GM12878 (cell line): ENCODE measurements around the gene VEGFD. TPM values are rescaled to one million over a fixed set of nuclear protein-coding genes. Genes with fewer than 3 reads are reported as not detected.
A peak's percentile ranks its signal among the peaks of the same experiment; 100 is the strongest.

Source experiments
- ATAC-seq: fragments of 200-7000 bp; cut with Tn5 transposase; 3 replicates; pipeline ENCODE4 v1.9.1; 2020; ENCODE audit warnings: mild to moderate bottlenecking, moderate library complexity
- BruUV-seq: library from RNA; stranded (reverse); fragments of 400-500 nt; replicated peaks from 2 replicates; lab custom pipeline; 2021; lab: Mats Ljungman, UMichigan
- CTCF ChIA-PET: fragments of 300-600 bp; sonication (Branson Sonifier 250); formaldehyde crosslinking; extraction: SDS; loops from one replicate; lab custom pipeline; 2021; ENCODE audit warnings: inconsistent platforms; lab: Yijun Ruan, JAX
- POLR2A ChIA-PET: fragments of 350-600 bp; formaldehyde crosslinking; extraction: SDS; loops from one replicate; lab custom pipeline; 2021; ENCODE audit warnings: inconsistent platforms; lab: Charles Lee
- RAD21 ChIA-PET: fragments of 300-600 bp; sonication (Branson Sonifier 250); formaldehyde crosslinking; loops from one replicate; lab custom pipeline; 2023; ENCODE audit warnings: antibody characterized with exemption; ENCODE audit not compliant: unreplicated experiment; lab: Charles Lee
- SMC1A ChIA-PET: fragments of 300-600 bp; sonication (Branson Sonifier 250); formaldehyde crosslinking; loops from one replicate; lab custom pipeline; 2023; ENCODE audit not compliant: unreplicated experiment, uncharacterized antibody; lab: Charles Lee
- DNase-seq: peaks from one replicate; pipeline ENCODE4 v3.0.0-alpha.2; 2011; ENCODE audit warnings: low read depth, low spot score
- FAIRE-seq: peaks from 3 replicates; lab custom pipeline; 2011; peaks lifted over from hg19 to GRCh38; lab: Jason Lieb, UNC
- H2AFZ ChIP-seq: 2 replicates; pipeline ENCODE4 v1.6.0; 2011; ENCODE audit warnings: low read depth, low read length, control low read depth; ENCODE audit not compliant: control insufficient read depth
- H3K27ac ChIP-seq: 2 replicates; pipeline ENCODE4 v1.5.1; 2011; ENCODE audit warnings: control low read depth; ENCODE audit not compliant: control insufficient read depth, insufficient read depth
- H3K27me3 ChIP-seq, 2 experiments: replicated peaks in 1 of 2; 2 replicates each; pipeline versions ENCODE4 v1.6.0 to v1.6.1; 2011; ENCODE audit warnings: low read length in 1 of 2; ENCODE audit not compliant: control insufficient read depth in 2 of 2, insufficient read depth in 2 of 2
- H3K36me3 ChIP-seq, 2 experiments: 2 replicates each; pipeline ENCODE4 v1.5.1; 2011; ENCODE audit warnings: low read length in 1 of 2; ENCODE audit not compliant: control insufficient read depth in 2 of 2, insufficient read depth in 2 of 2
- H3K4me1 ChIP-seq: 2 replicates; pipeline ENCODE4 v1.6.1; 2011; ENCODE audit warnings: mild to moderate bottlenecking, low read length, moderate library complexity, mixed read lengths; ENCODE audit not compliant: control insufficient read depth, insufficient read depth
- H3K4me2 ChIP-seq: 2 replicates; pipeline ENCODE4 v1.6.0; 2011; ENCODE audit warnings: control low read depth; ENCODE audit not compliant: control insufficient read depth, insufficient read depth
- H3K4me3 ChIP-seq: fragments of 200-600 bp; sonication (generic); 2 replicates; pipeline ENCODE4 v1.5.1; 2016
- H3K79me2 ChIP-seq: 2 replicates; pipeline ENCODE4 v1.6.0; 2011; ENCODE audit warnings: low read length; ENCODE audit not compliant: control insufficient read depth, insufficient read depth
- H3K9ac ChIP-seq: 2 replicates; pipeline ENCODE4 v1.8.0; 2011; ENCODE audit warnings: low read length, control low read depth, mixed read lengths; ENCODE audit not compliant: control insufficient read depth, insufficient read depth
- H3K9me3 ChIP-seq: replicated peaks from 3 replicates; pipeline ENCODE4 v1.5.1; 2011; ENCODE audit warnings: mild to moderate bottlenecking, low read length; ENCODE audit not compliant: control insufficient read depth, insufficient read depth
- H4K20me1 ChIP-seq: 2 replicates; pipeline ENCODE4 v1.6.0; 2011; ENCODE audit not compliant: control insufficient read depth, insufficient read depth
- CTCF ChIP-seq, 3 experiments: IDR thresholded peaks in 2 of 3; conservative IDR thresholded peaks in 1 of 3; 2 replicates each; pipeline ENCODE4 v1.5.1; 2011; ENCODE audit warnings: low read depth in 3 of 3, low read length in 3 of 3, mild to moderate bottlenecking in 3 of 3, control low read depth in 2 of 3, moderate library complexity in 2 of 3, inconsistent platforms in 1 of 3, mixed read lengths in 1 of 3; ENCODE audit not compliant: control insufficient read depth in 2 of 3, insufficient read depth in 1 of 3; ENCODE audit errors: extremely low read depth in 1 of 3
- EP300 ChIP-seq, 2 experiments: fragments of 150-350 bp in 1 of 2; IDR thresholded peaks; 2 replicates each; pipeline ENCODE4 v1.6.1; 2011 to 2012; ENCODE audit warnings: low read depth in 2 of 2, low read length in 2 of 2, borderline replicate concordance in 1 of 2, improper control_type of control experiment in 1 of 2, inconsistent platforms in 1 of 2; ENCODE audit not compliant: control insufficient read depth in 1 of 2
- HCFC1 ChIP-seq: fragments of 150-350 bp; IDR thresholded peaks from 2 replicates; pipeline ENCODE4 v1.6.1; 2014; ENCODE audit warnings: low read length
- NRF1 ChIP-seq: conservative IDR thresholded peaks from 2 replicates; pipeline ENCODE4 v1.6.1; 2011; ENCODE audit warnings: mild to moderate bottlenecking, low read depth, low read length, improper control_type of control experiment
- RAD21 ChIP-seq: IDR thresholded peaks from 2 replicates; pipeline ENCODE4 v1.6.1; 2011; ENCODE audit warnings: mild to moderate bottlenecking, low read depth, low read length, moderate library complexity; ENCODE audit not compliant: insufficient read depth
- SUPT20H ChIP-seq: IDR thresholded peaks from 2 replicates; pipeline ENCODE4 v1.6.1; 2011; ENCODE audit warnings: low read depth, mild to moderate bottlenecking, low read length, moderate library complexity, borderline replicate concordance; ENCODE audit not compliant: control insufficient read depth
- WGBS: methylation state at CpG from one replicate; pipeline ENCODE4 v1.1.6; 2016; ENCODE audit warnings: low lambda C conversion rate; ENCODE audit not compliant: insufficient replicate concordance, insufficient coverage; ENCODE audit errors: missing lambda C conversion rate; 5-methylcytosine and 5-hydroxymethylcytosine counted together
- in situ Hi-C: fragments of 300-500 bp; cut with MboI; formaldehyde crosslinking; loops from 9 replicates; pipeline ENCODE4 v1.14.3; 2018; ENCODE audit warnings: mixed read lengths
- intact Hi-C: fragments of 100-400 bp; cut with micrococcal nuclease; formaldehyde crosslinking; loops from one replicate; pipeline ENCODE4 v1.14.2; 2022; ENCODE audit not compliant: unreplicated experiment
- polyA plus RNA-seq, 11 experiments: library from polyadenylated mRNA; depleted of rRNA in 4 of 11; unstranded in 6 of 11; stranded (reverse) in 5 of 11; fragments of >200 nt; fragmentation: Nextera tagmentation in 4 of 11; fragmentation: Illumina TruSeq in 1 of 11; extraction: Ambion mirVana in 4 of 11; extraction: Trizol in 1 of 11; gene quantifications; 1 replicate in 1 of 11; 2 replicates in 10 of 11; pipeline versions ENCODE4 v1.2.1 to v1.2.3, GENCODE V29; 2011 to 2016; ENCODE audit warnings: inconsistent platforms in 2 of 11, missing spikeins in 2 of 11, low read depth in 1 of 11
- total RNA-seq, 4 experiments: library from RNA; depleted of rRNA in 3 of 4; stranded (reverse); fragments of >200 nt in 3 of 4; fragmentation: Illumina TruSeq in 1 of 4; extraction: Trizol in 1 of 4; gene quantifications; 2 replicates each; pipeline versions ENCODE4 v1.2.1 to v1.2.3, GENCODE V29; 2013 to 2021

VEGFD gene
- total and polyA plus RNA-seq, 10 of the 15 experiments (the other 5 are each of a cell fraction or from before 2014, with no cell fraction given) = 0.15 TPM; not detected in 9

- no peak overlapping the region for H3K4me2 ChIP-seq
- 0 out of 4 replicates have a peak, but pooled peaks cover 0 to 2% of the 10 kb centered on the region in 2 experiments for H3K27me3 ChIP-seq
- H4K20me1 ChIP-seq = no peaks in the 10 kb centered on the region
- ChIA-PET RAD21 (interaction anchor here (1.0 to 2.1 kb wide), 3 partner anchors 81 to 84 kb away, joined by 3 to 8 read pairs (median 4); no protein-coding TSS in a partner anchor), POLR2A (no interaction called here), SMC1A (interaction anchor here (1.2 to 2.5 kb wide), 7 partner anchors 18 to 89 kb away, joined by 3 to 16 read pairs (median 3); no protein-coding TSS in a partner anchor), CTCF (interaction anchor here (0.7 to 5.6 kb wide), 14 partner anchors 10 to 187 kb away, joined by 3 to 60 read pairs (median 4); no protein-coding TSS in a partner anchor)
- intact Hi-C loops (no loop called here), in situ Hi-C loops (no loop called here)
- H3K27ac ChIP-seq = no peak overlapping the region
- no peaks in the 10 kb centered on the region for H3K79me2 ChIP-seq
- no peaks in the 10 kb centered on the region for H3K4me1 ChIP-seq
- H2AFZ ChIP-seq = no peak overlapping the region
- FAIRE-seq = no peak
- H3K9ac ChIP-seq = no peak overlapping the region
- TF ChIP-seq SUPT20H (no peak), RAD21 (peak; percentile 36; the same call in 1 of the 2 replicates), CTCF (IDR thresholded peaks at IDR 0.05 in 2 of 3, conservative IDR thresholded peaks at IDR 0.05 in 1 of 3; ENCODE audit: control insufficient read depth in 2 of 3, extremely low read depth in 1 of 3, insufficient read depth in 1 of 3, low read depth in 3 of 3, low read length in 3 of 3) (peak in 1 of 3 experiments; percentile 18; a peak in 1 of 6 replicates)
- ATAC-seq = no peak
- H3K4me3 ChIP-seq = no peak overlapping the region
- WGBS = 39% methylated on average over 8 of the region's 8 CpGs
- no TSS peak for BruUV-seq
- no peak for DNase-seq
- no peaks in the 10 kb centered on the region for H3K36me3 ChIP-seq
- no peaks in the 10 kb centered on the region for H3K9me3 ChIP-seq
Measured at GRCh38 chrX:15382813-15383212, 1.4 kb downstream of the VEGFD start.

GRCh38 chrX:15376956-15377355 lies 7.3 kb downstream of the VEGFD start:
- DNase-seq (no peak), ATAC-seq (no peak), FAIRE-seq (no peak)
- Histone ChIP-seq H2AFZ (no peak overlapping the region), H3K9me3 (no peaks in the 10 kb centered on the region), H4K20me1 (no peaks in the 10 kb centered on the region), H3K4me2 (no peak overlapping the region), H3K4me1 (no peaks in the 10 kb centered on the region), H3K4me3 (no peak overlapping the region), H3K27ac (no peak overlapping the region)
- in situ Hi-C loops = no loop called here
- ChIA-PET POLR2A (no interaction called here), CTCF (no interaction called here)
- 68% methylated on average over 1 of the region's 1 CpG for WGBS
- TF ChIP-seq EP300 (IDR thresholded peaks at IDR 0.05; ENCODE audit: borderline replicate concordance in 1 of 2, control insufficient read depth in 1 of 2, low read depth in 2 of 2, low read length in 2 of 2) (no peak), NRF1 (no peak), HCFC1 (no peak), RAD21 (no peak)
- TF ChIP-seq, all 136 proteins: peak for 0
- no peaks in the 10 kb centered on the region for H3K36me3 ChIP-seq
- no peaks in the 10 kb centered on the region for H3K79me2 ChIP-seq
- H3K9ac ChIP-seq = no peak overlapping the region
- intact Hi-C loops = no loop called here
- BruUV-seq = no TSS peak
- ChIA-PET RAD21 (no interaction called here), SMC1A (no interaction called here)
- H3K27me3 ChIP-seq = no peaks in the 10 kb centered on the region; a peak in 1 of 4 replicates
